HG03159 (cell line): ENCODE results near the gene TOPBP1.
"Not testable (repeated sequence)": the region's sequence is repeated elsewhere in the genome, so short reads cannot be mapped to it uniquely, and the experiment has no call there.

Source experiments
- ATAC-seq: cut with Tn5 transposase; IDR thresholded peaks from one replicate; pipeline ENCODE4 v1.9.1; 2021; ENCODE audit warnings: mild to moderate bottlenecking, moderate library complexity; ENCODE audit not compliant: unreplicated experiment

Gene TOPBP1

GRCh38 chr3:133674290-133674919 is 12.7 kb upstream of the TOPBP1 start:
- no peak for ATAC-seq

- no peak for ATAC-seq
Observed at GRCh38 chr3:133673746-133674145, 12.0 kb upstream of the TOPBP1 start.

GRCh38 chr3:133672461-133672860 is 10.7 kb upstream of the TOPBP1 start:
- no peak for ATAC-seq

- ATAC-seq, result no peak
Observed at GRCh38 chr3:133670525-133670995, 8.8 kb upstream of the TOPBP1 start.

- ATAC-seq, result no peak
Observed at GRCh38 chr3:133669949-133670524, 8.3 kb upstream of the TOPBP1 start.

- ATAC-seq, result no peak
Observed at GRCh38 chr3:133667118-133667517, 5.4 kb upstream of the TOPBP1 start.

- ATAC-seq, result not testable (repeated sequence)
Observed at GRCh38 chr3:133665188-133665587, 3.4 kb upstream of the TOPBP1 start.

- no peak for ATAC-seq
Observed at GRCh38 chr3:133663569-133664313, 2.0 kb upstream of the TOPBP1 start.

- peak; percentile 54 for ATAC-seq
Observed at GRCh38 chr3:133662278-133662651, 524 bp upstream of the TOPBP1 start.

- ATAC-seq, result no peak
Observed at GRCh38 chr3:133659806-133660205, 1.9 kb downstream of the TOPBP1 start.

- ATAC-seq, result no peak
Observed at GRCh38 chr3:133655731-133656515, 5.8 kb downstream of the TOPBP1 start.

- no peak for ATAC-seq
Observed at GRCh38 chr3:133649486-133650068, 12.2 kb downstream of the TOPBP1 start.

GRCh38 chr3:133644768-133645167 is 17.0 kb downstream of the TOPBP1 start:
- no peak for ATAC-seq

GRCh38 chr3:133643611-133644010 is 18.1 kb downstream of the TOPBP1 start:
- ATAC-seq, result no peak

- no peak for ATAC-seq
Observed at GRCh38 chr3:133641254-133641653, 20.5 kb downstream of the TOPBP1 start.

GRCh38 chr3:133633439-133633838 is 28.3 kb downstream of the TOPBP1 start:
- ATAC-seq, result no peak

GRCh38 chr3:133629146-133629545 is 32.6 kb downstream of the TOPBP1 start:
- no peak for ATAC-seq

GRCh38 chr3:133627789-133628188 is 34.0 kb downstream of the TOPBP1 start:
- ATAC-seq, result no peak

GRCh38 chr3:133620066-133620784 is 41.5 kb downstream of the TOPBP1 start:
- peak; percentile 99 for ATAC-seq

- ATAC-seq, result no peak
Observed at GRCh38 chr3:133611534-133611933, 50.2 kb downstream of the TOPBP1 start.
